ENCODE data around the gene ZSWIM9.

DNA sequence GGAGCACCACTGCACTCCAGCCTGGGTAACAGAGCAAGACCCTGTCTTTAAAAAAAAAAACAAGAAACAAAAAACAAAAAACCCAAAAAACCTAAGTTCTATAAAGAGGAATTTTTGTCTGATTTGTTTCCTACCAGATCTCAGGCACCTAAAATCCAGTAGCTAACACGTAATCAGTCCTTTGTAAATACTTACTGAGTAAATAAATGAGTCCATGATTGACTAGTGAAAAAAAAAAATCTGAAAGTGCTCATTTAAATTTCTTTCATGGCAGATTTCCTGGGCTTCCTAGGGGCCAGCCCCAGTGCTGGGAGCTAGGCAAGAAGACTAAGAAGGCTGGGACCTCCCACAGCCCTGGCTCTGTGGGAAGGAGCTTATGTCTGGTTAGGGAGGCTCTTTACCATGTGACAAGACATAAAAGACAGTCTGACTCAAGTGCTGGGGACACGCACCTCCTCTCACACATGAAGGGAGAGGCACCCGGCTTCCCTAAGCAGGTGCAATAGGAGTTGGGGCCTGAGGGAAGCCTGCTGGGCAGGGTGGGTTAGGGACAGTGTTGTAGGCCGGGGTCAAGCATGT lies 22.8 kb upstream of the ZSWIM9 start:
- TF ChIP-seq CTCF (IDR thresholded peaks at IDR 0.05), result no peak
- no peak for TF ChIP-seq POLR2AphosphoS5 (IDR thresholded peaks at IDR 0.05; ENCODE audit: insufficient read depth in 1 of 2, low read depth in 1 of 2)
- no peak for TF ChIP-seq POLR2A (IDR thresholded peaks at IDR 0.05)

Measured in vagina (tissue), 2 donors.